OCI-LY3 (cell line): ENCODE measurements around the gene CAPN8.

Experiments used
- EZH2phosphoT487 ChIP-seq: fragments of 200-600 bp; shearing (Covaris generic); IDR thresholded peaks from 2 replicates; pipeline ENCODE4 v1.6.1; 2018; ENCODE audit warnings: antibody characterized with exemption, mixed run types, low read depth
- TF ChIP-seq, protein P1 (sequence below): fragments of 200-600, 300-600 bp; sonication (generic); IDR thresholded peaks from 2 replicates; pipeline ENCODE4 v1.5.1; 2014; ENCODE audit warnings: antibody characterized with exemption, low read length, low read depth

DNA sequence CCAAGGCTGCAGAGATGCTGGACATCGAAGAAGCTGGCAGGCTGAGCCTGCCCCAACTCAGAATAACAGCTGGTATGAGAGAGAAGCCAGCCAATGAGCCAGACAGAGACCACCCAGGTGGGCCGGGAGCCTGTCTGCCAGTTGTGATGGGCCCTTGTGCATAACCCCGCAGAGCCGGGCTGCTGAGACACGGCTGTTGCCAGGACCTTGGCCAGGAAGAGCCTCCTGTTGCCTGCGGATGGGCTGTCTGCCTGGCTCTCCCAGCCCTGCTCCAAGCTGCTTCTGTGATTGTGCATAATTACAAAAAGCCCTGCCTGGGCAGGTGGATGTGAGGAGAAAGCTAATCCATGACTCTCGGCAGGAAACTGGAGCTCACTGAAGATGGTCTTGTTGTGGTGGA, 126.5 kb downstream of the CAPN8 start:
- TF ChIP-seq, protein P1, sequence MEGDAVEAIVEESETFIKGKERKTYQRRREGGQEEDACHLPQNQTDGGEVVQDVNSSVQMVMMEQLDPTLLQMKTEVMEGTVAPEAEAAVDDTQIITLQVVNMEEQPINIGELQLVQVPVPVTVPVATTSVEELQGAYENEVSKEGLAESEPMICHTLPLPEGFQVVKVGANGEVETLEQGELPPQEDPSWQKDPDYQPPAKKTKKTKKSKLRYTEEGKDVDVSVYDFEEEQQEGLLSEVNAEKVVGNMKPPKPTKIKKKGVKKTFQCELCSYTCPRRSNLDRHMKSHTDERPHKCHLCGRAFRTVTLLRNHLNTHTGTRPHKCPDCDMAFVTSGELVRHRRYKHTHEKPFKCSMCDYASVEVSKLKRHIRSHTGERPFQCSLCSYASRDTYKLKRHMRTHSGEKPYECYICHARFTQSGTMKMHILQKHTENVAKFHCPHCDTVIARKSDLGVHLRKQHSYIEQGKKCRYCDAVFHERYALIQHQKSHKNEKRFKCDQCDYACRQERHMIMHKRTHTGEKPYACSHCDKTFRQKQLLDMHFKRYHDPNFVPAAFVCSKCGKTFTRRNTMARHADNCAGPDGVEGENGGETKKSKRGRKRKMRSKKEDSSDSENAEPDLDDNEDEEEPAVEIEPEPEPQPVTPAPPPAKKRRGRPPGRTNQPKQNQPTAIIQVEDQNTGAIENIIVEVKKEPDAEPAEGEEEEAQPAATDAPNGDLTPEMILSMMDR: no peak
- TF ChIP-seq EZH2phosphoT487: no peak
